CD4-positive, alpha-beta T cell treated with Interleukin-10 for 1 hour (primary cell): ENCODE results near the gene NRG2.

Source experiments
- DNase-seq: peaks from one replicate; pipeline ENCODE4 v3.0.0-alpha.2; 2020

Gene NRG2

GRCh38 chr5:140040358-140040757, 2.7 kb downstream of the NRG2 start:
- DNase-seq: no peak

- no peak for DNase-seq
Observed at GRCh38 chr5:140039561-140039960, 3.5 kb downstream of the NRG2 start.

GRCh38 chr5:140038373-140038957, 4.6 kb downstream of the NRG2 start:
- DNase-seq: no peak

GRCh38 chr5:140037012-140037411, 6.1 kb downstream of the NRG2 start:
- DNase-seq: no peak

- no peak for DNase-seq
Observed at GRCh38 chr5:140035881-140036280, 7.2 kb downstream of the NRG2 start.

GRCh38 chr5:140033037-140033760, 9.9 kb downstream of the NRG2 start:
- DNase-seq: no peak

- DNase-seq: no peak
Observed at GRCh38 chr5:140032296-140032695, 10.8 kb downstream of the NRG2 start.

GRCh38 chr5:140027807-140028206, 15.3 kb downstream of the NRG2 start:
- no peak for DNase-seq

GRCh38 chr5:140025736-140026135, 17.4 kb downstream of the NRG2 start:
- DNase-seq: no peak

- no peak for DNase-seq
Observed at GRCh38 chr5:140024928-140025327, 18.2 kb downstream of the NRG2 start.

GRCh38 chr5:140023611-140024191, 19.4 kb downstream of the NRG2 start:
- no peak for DNase-seq

- no peak for DNase-seq
Observed at GRCh38 chr5:140020601-140021177, 22.4 kb downstream of the NRG2 start.

GRCh38 chr5:140018920-140019644, 24.0 kb downstream of the NRG2 start:
- no peak for DNase-seq

GRCh38 chr5:140018517-140018916, 24.6 kb downstream of the NRG2 start:
- DNase-seq: no peak

- no peak for DNase-seq
Observed at GRCh38 chr5:140018096-140018481, 25.0 kb downstream of the NRG2 start.

GRCh38 chr5:140017397-140018095, 25.6 kb downstream of the NRG2 start:
- no peak for DNase-seq

GRCh38 chr5:140015706-140016105, 27.4 kb downstream of the NRG2 start:
- DNase-seq: no peak

GRCh38 chr5:140014751-140015150, 28.3 kb downstream of the NRG2 start:
- DNase-seq: no peak

GRCh38 chr5:140013536-140013935, 29.6 kb downstream of the NRG2 start:
- no peak for DNase-seq

- no peak for DNase-seq
Observed at GRCh38 chr5:140012443-140012842, 30.7 kb downstream of the NRG2 start.

GRCh38 chr5:140011297-140011802, 31.7 kb downstream of the NRG2 start:
- DNase-seq: no peak

GRCh38 chr5:140010798-140011197, 32.3 kb downstream of the NRG2 start:
- DNase-seq: no peak

GRCh38 chr5:140007311-140007710, 35.8 kb downstream of the NRG2 start:
- DNase-seq: no peak
